HepG2 (cell line): ENCODE results near the gene HOXA11. TPM values are rescaled to one million over a fixed set of nuclear protein-coding genes. Genes with fewer than 3 reads are reported as not detected.

Experiments
- ATAC-seq: fragments of 200-7000 bp; cut with Tn5 transposase; 3 replicates; pipeline ENCODE4 v1.9.1; 2020; ENCODE audit warnings: mild to moderate bottlenecking, moderate library complexity
- BruUV-seq: library from RNA; stranded (reverse); fragments of 400-500 nt; replicated peaks from 2 replicates; lab custom pipeline; 2021; lab: Mats Ljungman, UMichigan
- CTCF ChIA-PET: fragments of 300-600 bp; formaldehyde crosslinking; extraction: SDS; loops from one replicate; lab custom pipeline; 2021; ENCODE audit warnings: low total read pairs, inconsistent platforms, low intra/inter-chr PET ratio; lab: Yijun Ruan, JAX
- POLR2A ChIA-PET: fragments of 350-600 bp; sonication (Branson Sonifier 250); formaldehyde crosslinking; loops from one replicate; lab custom pipeline; 2020; ENCODE audit warnings: antibody characterized with exemption, inconsistent platforms; lab: Yijun Ruan, JAX
- DNase-seq: peaks from one replicate; pipeline ENCODE4 v3.0.0-alpha.2; 2015; ENCODE audit warnings: low spot score
- FAIRE-seq: peaks from 3 replicates; lab custom pipeline; 2011; peaks lifted over from hg19 to GRCh38; lab: Jason Lieb, UNC
- H2AFZ ChIP-seq: one replicate; pipeline ENCODE4 v1.6.1; 2011; ENCODE audit warnings: low read length, inconsistent platforms
- H3K27ac ChIP-seq: fragments of 300-600 bp; 3 replicates; pipeline ENCODE4 v1.8.0; 2011; ENCODE audit warnings: mixed run types, mild to moderate bottlenecking, mixed read lengths, low read length, inconsistent platforms; ENCODE audit not compliant: insufficient read depth; ENCODE audit errors: extremely low read length
- H3K27me3 ChIP-seq, 2 experiments: fragments of 200-600 bp in 1 of 2; 2 replicates in 1 of 2; 3 replicates in 1 of 2; pipeline versions ENCODE4 v1.6.0 to v1.8.0; 2011; ENCODE audit warnings: low read length in 2 of 2, mild to moderate bottlenecking in 2 of 2, moderate library complexity in 2 of 2, inconsistent platforms in 1 of 2; ENCODE audit not compliant: insufficient read depth in 2 of 2, control insufficient read depth in 1 of 2
- H3K36me3 ChIP-seq, 2 experiments: fragments of 200-600 bp in 1 of 2; replicated peaks in 1 of 2; 2 replicates in 1 of 2; 3 replicates in 1 of 2; pipeline versions ENCODE4 v1.5.1 to v1.8.0; 2011; ENCODE audit warnings: low read length in 2 of 2, inconsistent platforms in 1 of 2; ENCODE audit not compliant: insufficient read depth in 2 of 2, control insufficient read depth in 1 of 2
- H3K4me1 ChIP-seq: 2 replicates; pipeline ENCODE4 v1.5.1; 2012; ENCODE audit warnings: low read length, inconsistent platforms; ENCODE audit not compliant: insufficient read depth
- H3K4me2 ChIP-seq: 2 replicates; pipeline ENCODE4 v1.6.0; 2011; ENCODE audit warnings: low read depth, low read length, inconsistent platforms
- H3K4me3 ChIP-seq, 3 experiments: fragments of 200-600 bp in 1 of 3; sonication (generic), shearing (Covaris generic) in 1 of 3; replicated peaks in 1 of 3; 2 replicates each; pipeline ENCODE4 v1.5.1; 2011 to 2016; ENCODE audit warnings: low read length in 3 of 3, inconsistent platforms in 2 of 3, low read depth in 2 of 3, mild to moderate bottlenecking in 2 of 3, control low read depth in 1 of 3, mixed read lengths in 1 of 3; ENCODE audit not compliant: insufficient read depth in 1 of 3
- H3K79me2 ChIP-seq: one replicate; pipeline ENCODE4 v1.6.1; 2011; ENCODE audit warnings: low read length, inconsistent platforms; ENCODE audit not compliant: insufficient read depth
- H3K9ac ChIP-seq: 2 replicates; pipeline ENCODE4 v1.6.0; 2011; ENCODE audit warnings: mild to moderate bottlenecking, low read depth, low read length, inconsistent platforms; ENCODE audit not compliant: insufficient read depth
- H3K9me3 ChIP-seq: 2 replicates; pipeline ENCODE4 v1.5.1; 2012; ENCODE audit warnings: mild to moderate bottlenecking, low read length
- H4K20me1 ChIP-seq: 2 replicates; pipeline ENCODE4 v1.6.0; 2011; ENCODE audit warnings: inconsistent platforms, mild to moderate bottlenecking, low read length, moderate library complexity; ENCODE audit not compliant: insufficient read depth
- ELK4 ChIP-seq: sonication (generic); formaldehyde crosslinking; IDR thresholded peaks from 2 replicates; pipeline ENCODE4 v1.9.0; 2021; ENCODE audit warnings: missing genetic modification reagents, borderline replicate concordance
- EZH2 ChIP-seq: conservative IDR thresholded peaks from 2 replicates; pipeline ENCODE4 v1.6.1; 2012; ENCODE audit warnings: mild to moderate bottlenecking, low read depth, low read length, moderate library complexity
- SKI ChIP-seq: fragments of 450-650 bp; IDR thresholded peaks from one replicate; pipeline ENCODE4 v1.6.1; 2018; ENCODE audit warnings: mild to moderate bottlenecking; ENCODE audit not compliant: partially characterized antibody
- WGBS: methylation state at CpG from one replicate; pipeline ENCODE4 v1.1.6; 2017; ENCODE audit warnings: low lambda C conversion rate; 5-methylcytosine and 5-hydroxymethylcytosine counted together
- in situ Hi-C: cut with HindIII; loops from 2 replicates; pipeline ENCODE4 v1.10.0; 2017; ENCODE audit warnings: low pct_unique_long_range_greater_than_20kb; ENCODE audit not compliant: extremely low pct_ligation_motif_present
- intact Hi-C: fragments of 100-400 bp; cut with micrococcal nuclease; formaldehyde crosslinking; loops from one replicate; pipeline ENCODE4 v1.10.0; 2022; ENCODE audit not compliant: unreplicated experiment
- polyA plus RNA-seq, 8 experiments: library from polyadenylated mRNA; depleted of rRNA in 3 of 8; stranded (reverse) in 7 of 8; unstranded in 1 of 8; fragments of >200 nt; fragmentation: Illumina TruSeq in 4 of 8; extraction: Trizol in 4 of 8; gene quantifications; 2 replicates each; pipeline versions ENCODE4 v1.2.1 to v1.2.3, GENCODE V29; 2011 to 2016; ENCODE audit warnings: low read depth in 4 of 8, missing spikeins in 1 of 8, mixed read lengths in 1 of 8; ENCODE audit not compliant: insufficient read depth in 1 of 8
- total RNA-seq, 5 experiments: library from RNA; depleted of rRNA; stranded (reverse); fragments of >200 nt; fragmentation: Illumina TruSeq; extraction: Trizol; gene quantifications; 2 replicates each; pipeline ENCODE4 v1.2.3, GENCODE V29; 2016; ENCODE audit warnings: low read depth in 1 of 5
- TF ChIP-seq, protein P1 (sequence below): fragments of 450-650 bp; IDR thresholded peaks from 2 replicates; pipeline ENCODE4 v1.6.1; 2017; ENCODE audit warnings: mild to moderate bottlenecking

The HOXA11 gene
- total and polyA plus RNA-seq, 2 of the 13 experiments (the other 11 are each of a cell fraction or from before 2014, with no cell fraction given), result not detected

- no peak for TF ChIP-seq ELK4 (CRISPR knock-in tag)
- TF ChIP-seq, all 625 proteins: peak for 0
Observed at GRCh38 chr7:27172315-27172774, 12.7 kb downstream of the HOXA11 start (continued).

GRCh38 chr7:27171637-27172314, 13.3 kb downstream of the HOXA11 start:
- Histone ChIP-seq H3K4me3 (no peak overlapping the region; a peak in 1 of 6 replicates), H3K4me2 (peak overlapping the region; percentile 41), H3K9ac (no peak overlapping the region), H2AFZ (no peak overlapping the region), H3K9me3 (no peaks in the 10 kb centered on the region), H3K79me2 (no peaks in the 10 kb centered on the region), H3K27ac (no peak overlapping the region), H3K4me1 (peaks cover 18% of the 10 kb centered on the region), H3K27me3 (peaks cover 0 to 62% of the 10 kb centered on the region in 2 experiments), H3K36me3 (no peaks in the 10 kb centered on the region), H4K20me1 (no peaks in the 10 kb centered on the region)
- CTCF ChIA-PET, result no interaction called here
- FAIRE-seq (no peak), ATAC-seq (peak; percentile 51), DNase-seq (no peak)
- intact Hi-C loops, result no loop called here
- TF ChIP-seq SKI (peak; percentile 2), EZH2 (peak; percentile 55; the same call in 1 of the 2 replicates)
- TF ChIP-seq, protein P1, sequence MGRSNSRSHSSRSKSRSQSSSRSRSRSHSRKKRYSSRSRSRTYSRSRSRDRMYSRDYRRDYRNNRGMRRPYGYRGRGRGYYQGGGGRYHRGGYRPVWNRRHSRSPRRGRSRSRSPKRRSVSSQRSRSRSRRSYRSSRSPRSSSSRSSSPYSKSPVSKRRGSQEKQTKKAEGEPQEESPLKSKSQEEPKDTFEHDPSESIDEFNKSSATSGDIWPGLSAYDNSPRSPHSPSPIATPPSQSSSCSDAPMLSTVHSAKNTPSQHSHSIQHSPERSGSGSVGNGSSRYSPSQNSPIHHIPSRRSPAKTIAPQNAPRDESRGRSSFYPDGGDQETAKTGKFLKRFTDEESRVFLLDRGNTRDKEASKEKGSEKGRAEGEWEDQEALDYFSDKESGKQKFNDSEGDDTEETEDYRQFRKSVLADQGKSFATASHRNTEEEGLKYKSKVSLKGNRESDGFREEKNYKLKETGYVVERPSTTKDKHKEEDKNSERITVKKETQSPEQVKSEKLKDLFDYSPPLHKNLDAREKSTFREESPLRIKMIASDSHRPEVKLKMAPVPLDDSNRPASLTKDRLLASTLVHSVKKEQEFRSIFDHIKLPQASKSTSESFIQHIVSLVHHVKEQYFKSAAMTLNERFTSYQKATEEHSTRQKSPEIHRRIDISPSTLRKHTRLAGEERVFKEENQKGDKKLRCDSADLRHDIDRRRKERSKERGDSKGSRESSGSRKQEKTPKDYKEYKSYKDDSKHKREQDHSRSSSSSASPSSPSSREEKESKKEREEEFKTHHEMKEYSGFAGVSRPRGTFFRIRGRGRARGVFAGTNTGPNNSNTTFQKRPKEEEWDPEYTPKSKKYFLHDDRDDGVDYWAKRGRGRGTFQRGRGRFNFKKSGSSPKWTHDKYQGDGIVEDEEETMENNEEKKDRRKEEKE, result no peak
- BruUV-seq, result no TSS peak
- in situ Hi-C loops, result loop anchor here (25.0 kb wide), 1 partner anchor 1084 kb away; no protein-coding TSS in a partner anchor
- POLR2A ChIA-PET, result interaction anchor here (0.9 kb wide), 1 partner anchor 11 kb away, joined by 3 read pairs; no protein-coding TSS in a partner anchor
- 58% methylated on average over 30 of the region's 30 CpGs for WGBS
